Transverse colon (tissue), 3 donors: ENCODE data around the gene PJA2.

Experiments used
- POLR2A ChIP-seq: fragments of 450-650 bp; IDR thresholded peaks from one replicate; pipeline ENCODE4 v1.6.1; 2016; ENCODE audit warnings: antibody characterized with exemption, mild to moderate bottlenecking, moderate library complexity
- TF ChIP-seq, protein P1 (sequence below), 5 experiments: fragments of 200-600 bp in 3 of 5; fragments of 450-650 bp in 2 of 5; sonication (generic) in 3 of 5; IDR thresholded peaks; 1 replicate in 2 of 5; 2 replicates in 3 of 5; pipeline ENCODE4 v1.5.1; 2016 to 2017; ENCODE audit warnings: antibody characterized with exemption in 5 of 5, inconsistent platforms in 3 of 5, mild to moderate bottlenecking in 2 of 5, moderate library complexity in 1 of 5

DNA sequence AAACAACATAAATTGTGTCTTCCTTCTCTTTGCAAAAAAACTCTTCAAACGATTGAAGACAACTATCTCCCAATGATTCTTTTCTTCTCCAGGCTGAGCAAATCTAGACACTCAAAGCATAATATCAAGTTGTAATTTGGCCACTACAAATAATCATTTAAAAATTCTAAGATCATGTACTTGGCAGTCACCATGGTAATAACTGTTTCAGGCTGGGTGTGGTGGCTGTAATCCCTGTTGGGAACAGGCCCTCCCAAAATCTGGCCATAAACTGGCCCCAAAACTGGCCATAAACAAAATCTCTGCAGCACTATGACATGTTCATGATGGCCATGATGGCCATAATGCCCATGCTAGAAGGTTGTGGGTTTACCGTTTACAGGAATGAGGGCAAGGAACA, 52.0 kb downstream of the PJA2 start:
- TF ChIP-seq, protein P1, sequence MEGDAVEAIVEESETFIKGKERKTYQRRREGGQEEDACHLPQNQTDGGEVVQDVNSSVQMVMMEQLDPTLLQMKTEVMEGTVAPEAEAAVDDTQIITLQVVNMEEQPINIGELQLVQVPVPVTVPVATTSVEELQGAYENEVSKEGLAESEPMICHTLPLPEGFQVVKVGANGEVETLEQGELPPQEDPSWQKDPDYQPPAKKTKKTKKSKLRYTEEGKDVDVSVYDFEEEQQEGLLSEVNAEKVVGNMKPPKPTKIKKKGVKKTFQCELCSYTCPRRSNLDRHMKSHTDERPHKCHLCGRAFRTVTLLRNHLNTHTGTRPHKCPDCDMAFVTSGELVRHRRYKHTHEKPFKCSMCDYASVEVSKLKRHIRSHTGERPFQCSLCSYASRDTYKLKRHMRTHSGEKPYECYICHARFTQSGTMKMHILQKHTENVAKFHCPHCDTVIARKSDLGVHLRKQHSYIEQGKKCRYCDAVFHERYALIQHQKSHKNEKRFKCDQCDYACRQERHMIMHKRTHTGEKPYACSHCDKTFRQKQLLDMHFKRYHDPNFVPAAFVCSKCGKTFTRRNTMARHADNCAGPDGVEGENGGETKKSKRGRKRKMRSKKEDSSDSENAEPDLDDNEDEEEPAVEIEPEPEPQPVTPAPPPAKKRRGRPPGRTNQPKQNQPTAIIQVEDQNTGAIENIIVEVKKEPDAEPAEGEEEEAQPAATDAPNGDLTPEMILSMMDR (IDR thresholded peaks at IDR 0.05) = no peak
- TF ChIP-seq POLR2A = no peak
